ENCODE measurements around the gene RXFP1. TPM values are rescaled to one million over a fixed set of nuclear protein-coding genes. Genes with fewer than 3 reads are reported as not detected.

RXFP1 gene
- total RNA-seq, 3 donors from 2014 or later (not counting 1 experiment from before 2014, with no cell fraction given) = not detected

GRCh38 chr4:158581161-158581560 lies 59.5 kb downstream of the RXFP1 start:
- TF ChIP-seq CTCF (IDR thresholded peaks at IDR 0.05) = no peak
- H3K4me3 ChIP-seq (ENCODE audit: low read length) = no peak overlapping the region
- no peaks in the 10 kb centered on the region for H3K36me3 ChIP-seq (ENCODE audit: control insufficient read depth, insufficient read depth, low read length)
- no peaks in the 10 kb centered on the region for H3K9me3 ChIP-seq (ENCODE audit: control insufficient read depth, insufficient read depth, low read length)
- DNase-seq (no peak), ATAC-seq (no peak)
- H3K27ac ChIP-seq (ENCODE audit: low read length) = no peak overlapping the region
- Mint-ChIP-seq H3K27ac (no peak overlapping the region), H3K9me3 (no peaks in the 10 kb centered on the region), H3K4me3 (no peak overlapping the region), H3K36me3 (no peaks in the 10 kb centered on the region), H3K4me1 (no peaks in the 10 kb centered on the region), H3K27me3 (ENCODE audit: low read depth in 2 of 2) (no peaks in the 10 kb centered on the region)
- H3K4me1 ChIP-seq (ENCODE audit: control insufficient read depth, insufficient read depth, low read length) = no peaks in the 10 kb centered on the region
- no peaks in the 10 kb centered on the region for H3K27me3 ChIP-seq (ENCODE audit: control insufficient read depth, insufficient read depth, low read length)
- intact Hi-C loops (cut with micrococcal nuclease) = no loop called here

GRCh38 chr4:158586881-158587280 lies 65.2 kb downstream of the RXFP1 start:
- ATAC-seq (no peak), DNase-seq (no peak)
- 93% methylated on average over 4 of the region's 4 CpGs for WGBS (ENCODE audit: insufficient coverage)
- Mint-ChIP-seq H3K27me3 (ENCODE audit: low read depth in 2 of 2) (peaks cover 2 to 15% of the 10 kb centered on the region in 2 donors), H3K27ac (no peak overlapping the region), H3K4me3 (no peak overlapping the region), H3K9me3 (no peaks in the 10 kb centered on the region), H3K4me1 (no peaks in the 10 kb centered on the region), H3K36me3 (no peaks in the 10 kb centered on the region)
- Histone ChIP-seq H3K4me1 (ENCODE audit: control insufficient read depth, insufficient read depth, low read length) (no peaks in the 10 kb centered on the region), H3K4me3 (ENCODE audit: low read length) (no peak overlapping the region), H3K27me3 (ENCODE audit: control insufficient read depth, insufficient read depth, low read length) (no peaks in the 10 kb centered on the region), H3K9me3 (ENCODE audit: control insufficient read depth, insufficient read depth, low read length) (no peaks in the 10 kb centered on the region), H3K27ac (ENCODE audit: low read length) (no peak overlapping the region), H3K36me3 (ENCODE audit: control insufficient read depth, insufficient read depth, low read length) (no peaks in the 10 kb centered on the region)
- TF ChIP-seq CTCF (IDR thresholded peaks at IDR 0.05) = no peak
- intact Hi-C loops (cut with micrococcal nuclease) = no loop called here

- no peak for TF ChIP-seq CTCF (IDR thresholded peaks at IDR 0.05)
- no peak for ATAC-seq
- Mint-ChIP-seq H3K4me1 (no peaks in the 10 kb centered on the region), H3K9me3 (no peaks in the 10 kb centered on the region), H3K27me3 (ENCODE audit: low read depth in 2 of 2) (peaks cover 3 to 15% of the 10 kb centered on the region in 2 donors), H3K36me3 (no peaks in the 10 kb centered on the region), H3K4me3 (no peak overlapping the region), H3K27ac (no peak overlapping the region)
- Histone ChIP-seq H3K27ac (ENCODE audit: low read length) (no peak overlapping the region), H3K27me3 (ENCODE audit: control insufficient read depth, insufficient read depth, low read length) (no peaks in the 10 kb centered on the region), H3K4me3 (ENCODE audit: low read length) (no peak overlapping the region), H3K4me1 (ENCODE audit: control insufficient read depth, insufficient read depth, low read length) (no peaks in the 10 kb centered on the region), H3K9me3 (ENCODE audit: control insufficient read depth, insufficient read depth, low read length) (no peaks in the 10 kb centered on the region), H3K36me3 (ENCODE audit: control insufficient read depth, insufficient read depth, low read length) (no peaks in the 10 kb centered on the region)
- intact Hi-C loops (cut with micrococcal nuclease) = no loop called here
- DNase-seq = no peak
- WGBS (ENCODE audit: insufficient coverage) = 92% methylated on average over 6 of the region's 6 CpGs
These were observed 66.6 kb downstream of the RXFP1 start for GRCh38 chr4:158588285-158588684.

GRCh38 chr4:158588777-158589176 lies 67.1 kb downstream of the RXFP1 start:
- no peaks in the 10 kb centered on the region for H3K27me3 ChIP-seq (ENCODE audit: control insufficient read depth, insufficient read depth, low read length)
- Mint-ChIP-seq H3K9me3 (no peaks in the 10 kb centered on the region), H3K27ac (no peak overlapping the region), H3K4me3 (no peak overlapping the region), H3K36me3 (no peaks in the 10 kb centered on the region), H3K27me3 (ENCODE audit: low read depth in 2 of 2) (peaks cover 3 to 15% of the 10 kb centered on the region in 2 donors), H3K4me1 (no peaks in the 10 kb centered on the region)
- no peak overlapping the region for H3K27ac ChIP-seq (ENCODE audit: low read length)
- no peak overlapping the region for H3K4me3 ChIP-seq (ENCODE audit: low read length)
- 76% methylated on average over 5 of the region's 5 CpGs for WGBS (ENCODE audit: insufficient coverage)
- intact Hi-C loops (cut with micrococcal nuclease) = no loop called here
- no peak for TF ChIP-seq CTCF (IDR thresholded peaks at IDR 0.05)
- H3K4me1 ChIP-seq (ENCODE audit: control insufficient read depth, insufficient read depth, low read length) = no peaks in the 10 kb centered on the region
- H3K36me3 ChIP-seq (ENCODE audit: control insufficient read depth, insufficient read depth, low read length) = no peaks in the 10 kb centered on the region
- H3K9me3 ChIP-seq (ENCODE audit: control insufficient read depth, insufficient read depth, low read length) = no peaks in the 10 kb centered on the region
- DNase-seq (no peak), ATAC-seq (no peak)
